Measurements from ENCODE around the gene PSD.

PSD gene

DNA sequence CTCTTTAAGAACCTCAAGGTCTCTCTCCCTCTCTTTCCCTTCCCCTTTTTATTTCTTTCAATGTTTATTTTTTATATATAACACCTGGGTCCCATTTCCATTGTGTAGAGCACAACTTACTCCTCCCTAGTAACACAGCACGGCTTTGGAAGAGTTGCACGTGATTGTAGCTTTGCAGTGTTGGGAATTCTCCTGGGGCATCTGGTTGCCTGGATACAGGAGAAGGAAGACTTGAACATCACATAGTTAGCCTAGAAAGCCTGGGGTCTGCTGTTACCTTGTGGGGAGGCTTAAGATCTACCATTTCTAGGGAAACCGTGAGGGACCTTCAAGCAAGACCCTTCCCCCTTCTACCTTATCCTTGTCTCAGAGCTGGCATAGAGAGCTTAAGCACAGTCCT, 64.1 kb downstream of the PSD start:
- in situ Hi-C loops (cut with MboI; ENCODE audit: low sequenced_read_pairs): loop anchor here (5.0 to 10.0 kb wide), 2 partner anchors 127 to 190 kb away; partner anchors contain the start of gene ELOVL3

More for the DNA sequence above, 64.1 kb downstream of the PSD start:
- Histone ChIP-seq H3K4me3 (no peak overlapping the region), H3K36me3 (replicated peaks) (peaks cover 62% of the 10 kb centered on the region), H3K27me3 (ENCODE audit: low read depth) (no peaks in the 10 kb centered on the region), H3K9me3 (no peaks in the 10 kb centered on the region), H3K4me1 (no peaks in the 10 kb centered on the region)
- no peak for DNase-seq (ENCODE audit: low spot score in 2 of 2)

Measured in HAP-1 (cell line).